HG02938 (cell line): ENCODE measurements around the gene SASH1.
"Not testable (repeated sequence)": the region's sequence is repeated elsewhere in the genome, so short reads cannot be mapped to it uniquely, and the experiment has no call there.

ENCODE experiments used
- ATAC-seq: cut with Tn5 transposase; IDR thresholded peaks from one replicate; pipeline ENCODE4 v1.9.1; 2021; ENCODE audit warnings: mild to moderate bottlenecking, moderate library complexity; ENCODE audit not compliant: unreplicated experiment

The SASH1 gene

GRCh38 chr6:148328876-148329555 lies 13.6 kb upstream of the SASH1 start:
- no peak for ATAC-seq

- no peak for ATAC-seq
Observed at GRCh38 chr6:148329596-148330381, 12.8 kb upstream of the SASH1 start.

- ATAC-seq: no peak
Observed at GRCh38 chr6:148332088-148332487, 10.6 kb upstream of the SASH1 start.

- ATAC-seq: no peak
Observed at GRCh38 chr6:148336901-148337300, 5.7 kb upstream of the SASH1 start.

GRCh38 chr6:148339766-148340165 lies 2.9 kb upstream of the SASH1 start:
- ATAC-seq: no peak

GRCh38 chr6:148340586-148341297 lies 1.9 kb upstream of the SASH1 start:
- ATAC-seq: no peak

GRCh38 chr6:148342100-148342349 lies 613 bp upstream of the SASH1 start:
- ATAC-seq: no peak

- ATAC-seq: no peak
Observed at GRCh38 chr6:148343047-148343782, 577 bp downstream of the SASH1 start.

GRCh38 chr6:148345176-148345575 lies 2.5 kb downstream of the SASH1 start:
- no peak for ATAC-seq

- no peak for ATAC-seq
Observed at GRCh38 chr6:148345578-148345977, 2.9 kb downstream of the SASH1 start.

GRCh38 chr6:148346681-148347440 lies 4.2 kb downstream of the SASH1 start:
- no peak for ATAC-seq

- no peak for ATAC-seq
Observed at GRCh38 chr6:148347441-148348054, 4.9 kb downstream of the SASH1 start.

GRCh38 chr6:148348335-148348734 lies 5.7 kb downstream of the SASH1 start:
- ATAC-seq: no peak

- ATAC-seq: no peak
Observed at GRCh38 chr6:148348778-148349177, 6.1 kb downstream of the SASH1 start.

- no peak for ATAC-seq
Observed at GRCh38 chr6:148349466-148349865, 6.8 kb downstream of the SASH1 start.

GRCh38 chr6:148351309-148351708 lies 8.7 kb downstream of the SASH1 start:
- ATAC-seq: no peak

GRCh38 chr6:148352421-148352820 lies 9.8 kb downstream of the SASH1 start:
- ATAC-seq: not testable (repeated sequence)

- no peak for ATAC-seq
Observed at GRCh38 chr6:148358196-148358785, 15.7 kb downstream of the SASH1 start.

- no peak for ATAC-seq
Observed at GRCh38 chr6:148359228-148359627, 16.6 kb downstream of the SASH1 start.
